H1 (cell line): ENCODE data around the gene PDHX. TPM values are rescaled to one million over a fixed set of nuclear protein-coding genes. Genes with fewer than 3 reads are reported as not detected.

Source experiments
- CTCF ChIA-PET: fragments of 300-600 bp; sonication (Branson Sonifier 250); formaldehyde crosslinking; loops from one replicate; lab custom pipeline; 2021; ENCODE audit not compliant: partially characterized antibody; lab: Charles Lee
- POLR2A ChIA-PET: fragments of 300-600 bp; sonication (Branson Sonifier 250); formaldehyde crosslinking; loops from one replicate; lab custom pipeline; 2021; ENCODE audit warnings: inconsistent platforms; ENCODE audit not compliant: partially characterized antibody; lab: Charles Lee
- DNase-seq, 2 experiments: peaks; one replicate each; pipeline versions ENCODE4 v3.0.0 to v3.0.0-alpha.2; 2010 to 2022; ENCODE audit warnings: low spot score in 2 of 2, low read depth in 1 of 2, mixed read lengths in 1 of 2
- FAIRE-seq: peaks from 2 replicates; lab custom pipeline; 2011; peaks lifted over from hg19 to GRCh38; lab: Jason Lieb, UNC
- H2AFZ ChIP-seq: 2 replicates; pipeline ENCODE4 v1.8.1; 2012; ENCODE audit warnings: low read length, inconsistent platforms
- H2AK5ac ChIP-seq: 2 replicates; pipeline ENCODE4 v1.6.1; 2013; ENCODE audit warnings: low read depth, low read length
- H2BK120ac ChIP-seq: replicated peaks from 2 replicates; pipeline ENCODE3; 2013; ENCODE audit warnings: low read depth, low read length, inconsistent platforms
- H2BK12ac ChIP-seq: 2 replicates; pipeline ENCODE4 v1.6.1; 2013; ENCODE audit warnings: low read depth, low read length
- H2BK15ac ChIP-seq: 2 replicates; pipeline ENCODE4 v1.6.1; 2013; ENCODE audit warnings: low read length
- H2BK20ac ChIP-seq: 2 replicates; pipeline ENCODE4 v1.6.1; 2013; ENCODE audit warnings: low read length
- H2BK5ac ChIP-seq: 2 replicates; pipeline ENCODE4 v1.6.1; 2013; ENCODE audit warnings: low read depth, low read length
- H3K14ac ChIP-seq: 2 replicates; pipeline ENCODE4 v1.6.1; 2013; ENCODE audit warnings: inconsistent platforms; ENCODE audit not compliant: insufficient read length
- H3K18ac ChIP-seq: 2 replicates; pipeline ENCODE4 v1.6.1; 2013; ENCODE audit warnings: low read length; ENCODE audit errors: extremely low read depth
- H3K23ac ChIP-seq: 2 replicates; pipeline ENCODE4 v1.6.1; 2013; ENCODE audit warnings: inconsistent platforms; ENCODE audit not compliant: insufficient read length
- H3K23me2 ChIP-seq: 2 replicates; pipeline ENCODE4 v1.6.1; 2013; ENCODE audit warnings: low read depth, low read length
- H3K27ac ChIP-seq: 2 replicates; pipeline ENCODE4 v1.6.1; 2011; ENCODE audit warnings: low read depth, low read length, inconsistent platforms
- H3K27me3 ChIP-seq, 4 experiments: replicated peaks in 1 of 4; 1 replicate in 1 of 4; 2 replicates in 3 of 4; pipeline versions ENCODE4 v1.6.1 to v1.8.1; 2011 to 2013; ENCODE audit warnings: low read length in 3 of 4, mild to moderate bottlenecking in 3 of 4, inconsistent platforms in 2 of 4, mixed read lengths in 2 of 4, moderate library complexity in 1 of 4; ENCODE audit not compliant: control insufficient read depth in 3 of 4, insufficient read depth in 3 of 4; ENCODE audit errors: extremely low read depth in 1 of 4
- H3K36me3 ChIP-seq, 4 experiments: 2 replicates each; pipeline versions ENCODE4 v1.6.1 to v1.8.1; 2011 to 2013; ENCODE audit warnings: mild to moderate bottlenecking in 4 of 4, low read length in 3 of 4, moderate library complexity in 2 of 4, control low read depth in 1 of 4, inconsistent platforms in 1 of 4; ENCODE audit not compliant: insufficient read depth in 4 of 4, control insufficient read depth in 2 of 4
- H3K4ac ChIP-seq: replicated peaks from 2 replicates; pipeline ENCODE3; 2013; ENCODE audit warnings: low read length, low read depth, mixed read lengths, inconsistent platforms; ENCODE audit not compliant: insufficient read length
- H3K4me1 ChIP-seq, 4 experiments: replicated peaks in 1 of 4; 1 replicate in 1 of 4; 2 replicates in 3 of 4; pipeline versions ENCODE4 v1.6.1 to v1.8.1; 2011 to 2013; ENCODE audit warnings: low read length in 3 of 4, inconsistent platforms in 2 of 4, mixed read lengths in 1 of 4; ENCODE audit not compliant: insufficient read depth in 4 of 4, control insufficient read depth in 3 of 4
- H3K4me2 ChIP-seq, 2 experiments: 2 replicates each; pipeline versions ENCODE4 v1.6.1 to v1.8.1; 2011 to 2013; ENCODE audit warnings: low read depth in 2 of 2, low read length in 2 of 2, control low read depth in 1 of 2, inconsistent platforms in 1 of 2, mild to moderate bottlenecking in 1 of 2; ENCODE audit not compliant: insufficient read depth in 1 of 2
- H3K4me3 ChIP-seq, 4 experiments: fragments of 200-600, 300-600 bp in 1 of 4; sonication (generic), shearing (Covaris generic), sonication (Bioruptor Twin) in 1 of 4; 2 replicates each; pipeline versions ENCODE4 v1.5.1 to v1.8.1; 2011 to 2016; ENCODE audit warnings: low read length in 4 of 4, low read depth in 3 of 4, control low read depth in 2 of 4, inconsistent platforms in 2 of 4, mild to moderate bottlenecking in 2 of 4, mixed read lengths in 1 of 4, moderate library complexity in 1 of 4; ENCODE audit not compliant: insufficient read depth in 2 of 4; ENCODE audit errors: extremely low read depth in 1 of 4
- H3K56ac ChIP-seq: replicated peaks from 2 replicates; pipeline ENCODE3; 2013; ENCODE audit warnings: low read depth, mild to moderate bottlenecking, mixed read lengths, low read length, inconsistent platforms; ENCODE audit not compliant: insufficient read length
- H3K79me1 ChIP-seq: 2 replicates; pipeline ENCODE4 v1.6.1; 2013; ENCODE audit warnings: low read depth, low read length, control low read depth
- H3K79me2 ChIP-seq, 2 experiments: 2 replicates each; pipeline versions ENCODE4 v1.6.1 to v1.8.1; 2012 to 2013; ENCODE audit warnings: low read length in 2 of 2, mild to moderate bottlenecking in 2 of 2, inconsistent platforms in 1 of 2; ENCODE audit not compliant: insufficient read depth in 2 of 2, control insufficient read depth in 1 of 2
- H3K9ac ChIP-seq, 4 experiments: replicated peaks in 1 of 4; 1 replicate in 1 of 4; 2 replicates in 3 of 4; pipeline versions ENCODE4 v1.6.1 to v1.8.1; 2011 to 2013; ENCODE audit warnings: low read depth in 3 of 4, low read length in 3 of 4, control low read depth in 2 of 4, mild to moderate bottlenecking in 2 of 4, moderate library complexity in 2 of 4, inconsistent platforms in 1 of 4; ENCODE audit errors: extremely low read depth in 1 of 4
- H3K9me3 ChIP-seq, 2 experiments: 2 replicates each; pipeline versions ENCODE4 v1.6.1 to v1.8.1; 2012 to 2013; ENCODE audit warnings: mild to moderate bottlenecking in 2 of 2, moderate library complexity in 2 of 2, control low read depth in 1 of 2, inconsistent platforms in 1 of 2, low read depth in 1 of 2, low read length in 1 of 2, mixed read lengths in 1 of 2; ENCODE audit not compliant: insufficient read depth in 2 of 2
- H4K20me1 ChIP-seq, 2 experiments: replicated peaks in 1 of 2; 2 replicates each; pipeline versions ENCODE3 to v1.8.1; 2011 to 2013; ENCODE audit warnings: inconsistent platforms in 2 of 2, low read length in 2 of 2, mild to moderate bottlenecking in 1 of 2; ENCODE audit not compliant: insufficient read depth in 2 of 2, control insufficient read depth in 1 of 2
- H4K5ac ChIP-seq: 2 replicates; pipeline ENCODE4 v1.6.1; 2013; ENCODE audit warnings: low read length, low read depth, mixed read lengths, inconsistent platforms; ENCODE audit not compliant: insufficient read length
- H4K8ac ChIP-seq: 2 replicates; pipeline ENCODE4 v1.8.0; 2013; ENCODE audit warnings: mild to moderate bottlenecking, moderate library complexity, low read length, inconsistent platforms; ENCODE audit not compliant: insufficient read depth; ENCODE audit errors: extremely low read depth
- H4K91ac ChIP-seq: replicated peaks from 2 replicates; pipeline ENCODE3; 2013; ENCODE audit warnings: low read length, mixed read lengths, inconsistent platforms; ENCODE audit not compliant: insufficient read length
- ATF3 ChIP-seq: IDR thresholded peaks from 2 replicates; pipeline ENCODE4 v1.6.1; 2011; ENCODE audit warnings: low read depth, mild to moderate bottlenecking, low read length; ENCODE audit not compliant: insufficient read depth
- BACH1 ChIP-seq: IDR thresholded peaks from 2 replicates; pipeline ENCODE4 v1.6.1; 2012; ENCODE audit warnings: low read length, improper control_type of control experiment
- BCL11A ChIP-seq, 2 experiments: IDR thresholded peaks; one replicate each; pipeline ENCODE4 v1.6.1; 2011; ENCODE audit warnings: low read depth in 2 of 2, low read length in 2 of 2, mild to moderate bottlenecking in 2 of 2
- CEBPB ChIP-seq: IDR thresholded peaks from 2 replicates; pipeline ENCODE4 v1.6.1; 2012; ENCODE audit warnings: low read depth, low read length
- CTBP2 ChIP-seq: IDR thresholded peaks from 2 replicates; pipeline ENCODE4 v1.7.0; 2011; ENCODE audit warnings: borderline replicate concordance, mild to moderate bottlenecking, moderate library complexity, mixed read lengths, low read length; ENCODE audit not compliant: insufficient read depth, insufficient read length
- EGR1 ChIP-seq: IDR thresholded peaks from 2 replicates; pipeline ENCODE4 v1.6.1; 2011; ENCODE audit warnings: low read depth, low read length, borderline replicate concordance
- JUN ChIP-seq: IDR thresholded peaks from 2 replicates; pipeline ENCODE4 v1.6.1; 2011; ENCODE audit warnings: low read depth, mild to moderate bottlenecking, improper control_type of control experiment, low read length
- NRF1 ChIP-seq: IDR thresholded peaks from 2 replicates; pipeline ENCODE4 v1.6.1; 2011; ENCODE audit warnings: mild to moderate bottlenecking, low read depth, low read length, improper control_type of control experiment
- POLR2A ChIP-seq, 2 experiments: IDR thresholded peaks; 1 replicate in 1 of 2; 2 replicates in 1 of 2; pipeline ENCODE4 v1.6.1; 2011; ENCODE audit warnings: low read depth in 2 of 2, low read length in 2 of 2, mild to moderate bottlenecking in 2 of 2; ENCODE audit errors: control extremely low read depth in 1 of 2
- RXRA ChIP-seq: IDR thresholded peaks from 2 replicates; pipeline ENCODE4 v1.6.1; 2011; ENCODE audit warnings: low read depth, mild to moderate bottlenecking, low read length, moderate library complexity; ENCODE audit not compliant: insufficient read depth
- SIN3A ChIP-seq, 2 experiments: IDR thresholded peaks in 1 of 2; conservative IDR thresholded peaks in 1 of 2; 2 replicates each; pipeline ENCODE4 v1.6.1; 2011 to 2012; ENCODE audit warnings: low read length in 2 of 2, improper control_type of control experiment in 1 of 2, low read depth in 1 of 2, mild to moderate bottlenecking in 1 of 2
- SP4 ChIP-seq: IDR thresholded peaks from 2 replicates; pipeline ENCODE4 v1.6.1; 2012; ENCODE audit warnings: low read length, inconsistent platforms
- SRF ChIP-seq: IDR thresholded peaks from 2 replicates; pipeline ENCODE4 v1.6.1; 2011; ENCODE audit warnings: mild to moderate bottlenecking, low read depth, low read length, moderate library complexity
- TEAD4 ChIP-seq: IDR thresholded peaks from 2 replicates; pipeline ENCODE4 v1.6.1; 2012; ENCODE audit warnings: low read depth, low read length, inconsistent platforms, mixed read lengths
- ZNF274 ChIP-seq: IDR thresholded peaks from 2 replicates; pipeline ENCODE4 v1.7.0; 2012; ENCODE audit warnings: low read length, borderline replicate concordance; ENCODE audit errors: extremely low read depth
- WGBS, 2 experiments: shearing (Covaris generic) in 1 of 2; methylation state at CpG; one replicate each; pipeline versions ENCODE4 v1.1.6 to v1.1.7; 2013 to 2015; ENCODE audit warnings: low lambda C conversion rate in 2 of 2, mixed read lengths in 2 of 2, inconsistent platforms in 1 of 2, low coverage in 1 of 2, missing lambda C conversion rate in 1 of 2; ENCODE audit not compliant: insufficient replicate concordance in 2 of 2, insufficient coverage in 1 of 2, insufficient read length in 1 of 2; ENCODE audit errors: extremely low coverage in 1 of 2, missing lambda C conversion rate in 1 of 2; 5-methylcytosine and 5-hydroxymethylcytosine counted together
- polyA plus RNA-seq, 7 experiments: library from polyadenylated mRNA; depleted of rRNA in 3 of 7; stranded (reverse) in 5 of 7; unstranded in 2 of 7; fragments of >200 nt in 5 of 7; fragments of 200-250 nt in 2 of 7; gene quantifications; 1 replicate in 5 of 7; 2 replicates in 1 of 7; 4 replicates in 1 of 7; pipeline versions ENCODE4 v1.2.1 to v1.2.3, GENCODE V29; 2011 to 2013; ENCODE audit warnings: missing spikeins in 2 of 7, mixed read lengths in 2 of 7
- total RNA-seq: library from RNA; stranded (reverse); fragmentation: NEBNext Ultra II Directional; extraction: Animal tissue kit (Norgen Biotek cat#: 25700); gene quantifications from 2 replicates; pipeline ENCODE4 v1.2.1, GENCODE V29; 2021

PDHX gene
- total and polyA plus RNA-seq, 2 of the 8 experiments (the other 6 are each of a cell fraction or from before 2014, with no cell fraction given): 12.4 to 51.9 TPM

GRCh38 chr11:34921156-34921555 is 4.7 kb downstream of the PDHX start:
- Histone ChIP-seq H2BK15ac (no peak overlapping the region), H3K14ac (no peak overlapping the region), H4K20me1 (peaks cover 2% of the 10 kb centered on the region in 2 experiments), H3K56ac (no peak overlapping the region), H3K4me1 (peaks cover 0 to 2% (median 0%) of the 10 kb centered on the region in 4 experiments; a peak in 2 of 7 replicates), H3K9ac (no peak overlapping the region), H3K79me2 (peaks cover 7 to 87% of the 10 kb centered on the region in 2 experiments; a peak in 3 of 4 replicates), H3K27me3 (no peaks in the 10 kb centered on the region), H3K79me1 (peaks cover 2% of the 10 kb centered on the region; the same call in 1 of the 2 replicates), H4K91ac (no peak overlapping the region), H3K4me2 (no peak overlapping the region), H3K4me3 (no peak overlapping the region), H2BK20ac (no peak overlapping the region), H3K4ac (no peak overlapping the region), H4K8ac (no peak overlapping the region), H2AFZ (no peak overlapping the region), H3K9me3 (no peaks in the 10 kb centered on the region), H2BK120ac (no peak overlapping the region), H3K23me2 (no peaks in the 10 kb centered on the region), H3K27ac (no peak overlapping the region), H3K18ac (no peak overlapping the region), H3K36me3 (peaks cover 0 to 2% (median 0%) of the 10 kb centered on the region in 4 experiments; a peak in 1 of 8 replicates), H2AK5ac (no peak overlapping the region), H2BK12ac (no peak overlapping the region), H4K5ac (no peak overlapping the region), H3K23ac (no peak overlapping the region), H2BK5ac (no peak overlapping the region)
- CTCF ChIA-PET: interaction anchor here (1.1 kb wide), 1 partner anchor 470 kb away, joined by 5 read pairs; no protein-coding TSS in a partner anchor
- POLR2A ChIA-PET: interaction anchor here (0.6 kb wide), 1 partner anchor 1190 kb away, joined by 3 read pairs; no protein-coding TSS in a partner anchor
- no peak for DNase-seq
- WGBS, 2 experiments: 93% methylated on average over 4 of the region's 4 CpGs; no CpG with 5 or more reads in 1 of the 2 experiments
- FAIRE-seq: no peak
- TF ChIP-seq SP4 (no peak), CTBP2 (no peak), JUN (no peak), CEBPB (no peak), POLR2A (IDR thresholded peaks at IDR 0.05; ENCODE audit: control extremely low read depth in 1 of 2, low read depth in 2 of 2, low read length in 2 of 2) (no peak), NRF1 (no peak), BCL11A (IDR thresholded peaks at IDR 0.05; ENCODE audit: low read depth in 2 of 2, low read length in 2 of 2) (no peak), TEAD4 (no peak), EGR1 (no peak), SIN3A (conservative IDR thresholded peaks at IDR 0.05 in 1 of 2, IDR thresholded peaks at IDR 0.05 in 1 of 2; ENCODE audit: low read depth in 1 of 2, low read length in 2 of 2) (no peak), ATF3 (no peak), SRF (no peak), BACH1 (no peak), ZNF274 (no peak), RXRA (no peak)
